ENCODE data around the gene SAA4. TPM values are rescaled to one million over a fixed set of nuclear protein-coding genes. Genes with fewer than 3 reads are reported as not detected.

Gene SAA4
- total and polyA plus RNA-seq, 2 of the 8 experiments (the other 6 are each of a cell fraction or from before 2014, with no cell fraction given): not detected

DNA sequence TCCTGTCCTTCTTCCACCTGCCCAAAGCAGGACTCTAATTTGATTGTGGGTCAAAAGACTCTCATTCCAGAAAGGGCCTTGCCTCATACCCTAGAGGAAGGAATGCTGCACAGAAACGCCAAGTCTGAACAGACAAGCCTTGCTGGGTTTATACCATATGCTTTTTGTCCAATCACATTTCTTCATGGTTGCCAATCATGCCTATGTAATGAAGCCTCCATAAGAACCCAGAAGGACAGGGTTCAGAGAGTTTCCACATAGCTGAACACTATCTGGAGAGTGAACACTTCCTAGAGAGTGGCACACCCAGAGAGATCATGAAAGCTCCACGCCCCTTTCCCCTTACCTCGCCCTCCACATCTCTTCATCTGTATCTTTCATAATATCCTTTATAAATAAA is 16.6 kb upstream of the SAA4 start (continued):
- TF ChIP-seq GABPA (IDR thresholded peaks at IDR 0.05; ENCODE audit: borderline replicate concordance, insufficient read depth, low read length): no peak
